ENCODE results near the gene PLD1.

The PLD1 gene

GRCh38 chr3:171849617-171850319 lies 39.5 kb upstream of the PLD1 start:
- no peak for TF ChIP-seq CTCF (IDR thresholded peaks at IDR 0.05; ENCODE audit: insufficient read depth, low read depth, low read length, missing control alignments)
- DNase-seq (ENCODE audit: low read depth) = no peak

GRCh38 chr3:171847595-171848259 lies 37.4 kb upstream of the PLD1 start:
- DNase-seq (ENCODE audit: low read depth) = no peak
- no peak for TF ChIP-seq CTCF (IDR thresholded peaks at IDR 0.05; ENCODE audit: insufficient read depth, low read depth, low read length, missing control alignments)
- no peak overlapping the region for H3K4me3 ChIP-seq (ENCODE audit: low read length)

More at GRCh38 chr3:171849617-171850319, 39.5 kb upstream of the PLD1 start:
- no peak overlapping the region for H3K4me3 ChIP-seq (ENCODE audit: low read length)

- no peak for TF ChIP-seq CTCF (IDR thresholded peaks at IDR 0.05; ENCODE audit: insufficient read depth, low read depth, low read length, missing control alignments)
- no peak for DNase-seq (ENCODE audit: low read depth)
- no peak overlapping the region for H3K4me3 ChIP-seq (ENCODE audit: low read length)
Measured at GRCh38 chr3:171847133-171847532, 36.9 kb upstream of the PLD1 start.

GRCh38 chr3:171846597-171846996 lies 36.3 kb upstream of the PLD1 start:
- peak; percentile 39 for DNase-seq (ENCODE audit: low read depth)
- no peak overlapping the region for H3K4me3 ChIP-seq (ENCODE audit: low read length)
- no peak for TF ChIP-seq CTCF (IDR thresholded peaks at IDR 0.05; ENCODE audit: insufficient read depth, low read depth, low read length, missing control alignments)

- TF ChIP-seq CTCF (IDR thresholded peaks at IDR 0.05; ENCODE audit: insufficient read depth, low read depth, low read length, missing control alignments) = no peak
- no peak for DNase-seq (ENCODE audit: low read depth)
- H3K4me3 ChIP-seq (ENCODE audit: low read length) = no peak overlapping the region
Measured at GRCh38 chr3:171845481-171846284, 35.4 kb upstream of the PLD1 start.

GRCh38 chr3:171844873-171845272 lies 34.6 kb upstream of the PLD1 start:
- no peak for TF ChIP-seq CTCF (IDR thresholded peaks at IDR 0.05; ENCODE audit: insufficient read depth, low read depth, low read length, missing control alignments)
- DNase-seq (ENCODE audit: low read depth) = no peak
- H3K4me3 ChIP-seq (ENCODE audit: low read length) = no peak overlapping the region

All from epithelial cell of esophagus (primary cell).